Smooth muscle cell (in vitro differentiated cells): ENCODE measurements around the gene VCAN. TPM values are rescaled to one million over a fixed set of nuclear protein-coding genes. Genes with fewer than 3 reads are reported as not detected.
A peak's percentile ranks its signal among the peaks of the same experiment; 100 is the strongest.

Experiments
- DNase-seq: peaks from one replicate; lab custom pipeline; 2025; ENCODE audit not compliant: unreplicated experiment; lab: John Stamatoyannopoulos, UW
- H2AFZ ChIP-seq: fragments of 200-600 bp; sonication (generic); 2 replicates; pipeline ENCODE4 v1.6.0; 2016; ENCODE audit warnings: antibody characterized with exemption, low read depth, mild to moderate bottlenecking
- H3F3A ChIP-seq: fragments of 200-600 bp; sonication (generic); 2 replicates; pipeline ENCODE4 v1.6.0; 2017; ENCODE audit warnings: antibody characterized with exemption, low read depth
- H3K27ac ChIP-seq: fragments of 200-600 bp; sonication (generic); 2 replicates; pipeline ENCODE4 v1.5.1; 2016; ENCODE audit warnings: low read depth, mild to moderate bottlenecking
- H3K27me3 ChIP-seq: fragments of 200-600 bp; sonication (generic); 2 replicates; pipeline ENCODE4 v1.6.1; 2016; ENCODE audit warnings: low read depth, mild to moderate bottlenecking
- H3K36me3 ChIP-seq: fragments of 200-600 bp; sonication (generic); 2 replicates; pipeline ENCODE4 v1.5.1; 2016; ENCODE audit warnings: low read depth
- H3K4me1 ChIP-seq: fragments of 200-600 bp; sonication (generic); 2 replicates; pipeline ENCODE4 v1.5.1; 2016; ENCODE audit warnings: low read depth
- H3K4me2 ChIP-seq: fragments of 200-600 bp; sonication (generic); 2 replicates; pipeline ENCODE4 v1.6.0; 2016; ENCODE audit warnings: mild to moderate bottlenecking
- H3K4me3 ChIP-seq: fragments of 200-600 bp; sonication (generic); 2 replicates; pipeline ENCODE4 v1.5.1; 2016; ENCODE audit warnings: mild to moderate bottlenecking
- H3K79me2 ChIP-seq: fragments of 200-600 bp; sonication (generic); 2 replicates; pipeline ENCODE4 v1.6.0; 2016; ENCODE audit warnings: low read depth, mild to moderate bottlenecking
- H3K9ac ChIP-seq: fragments of 200-600 bp; sonication (generic); 2 replicates; pipeline ENCODE4 v1.6.0; 2016; ENCODE audit warnings: low read depth
- H3K9me3 ChIP-seq: fragments of 200-600 bp; sonication (generic); replicated peaks from 2 replicates; pipeline ENCODE4 v1.5.1; 2016; ENCODE audit warnings: low read depth
- H4K20me1 ChIP-seq: fragments of 200-600 bp; sonication (generic); 2 replicates; pipeline ENCODE4 v1.6.0; 2016; ENCODE audit warnings: low read depth
- CTCF ChIP-seq: fragments of 200-600 bp; sonication (generic); IDR thresholded peaks from 2 replicates; pipeline ENCODE4 v1.5.1; 2017; ENCODE audit warnings: borderline replicate concordance, mild to moderate bottlenecking, antibody characterized with exemption; ENCODE audit not compliant: insufficient read depth, poor library complexity, severe bottlenecking
- WGBS: methylation state at CpG from one replicate; pipeline ENCODE4 v1.1.7; 2016; ENCODE audit warnings: low lambda C conversion rate; 5-methylcytosine and 5-hydroxymethylcytosine counted together
- polyA plus RNA-seq: library from polyadenylated mRNA; unstranded; fragments of >200 nt; fragmentation: Nextera tagmentation; extraction: Ambion mirVana; gene quantifications from 2 replicates; pipeline ENCODE4 v1.2.1, GENCODE V29; 2016
- total RNA-seq: library from RNA; depleted of rRNA; stranded (reverse); fragments of >200 nt; gene quantifications from 2 replicates; pipeline ENCODE4 v1.2.3, GENCODE V29; 2014

Gene VCAN
- total and polyA plus RNA-seq, 2 experiments from 2014 or later: 702 to 2,724 TPM

GRCh38 chr5:83450183-83450966 is 21.2 kb upstream of the VCAN start:
- peaks cover 7% of the 10 kb centered on the region for H3K79me2 ChIP-seq
- no peaks in the 10 kb centered on the region for H4K20me1 ChIP-seq
- no peak overlapping the region for H3K4me3 ChIP-seq
- H3K4me2 ChIP-seq: no peak overlapping the region
- no peak for DNase-seq
- H3F3A ChIP-seq: peaks cover 12% of the 10 kb centered on the region
- no peak for TF ChIP-seq CTCF
- H3K9ac ChIP-seq: no peak overlapping the region
- WGBS: 54% methylated on average over 4 of the region's 4 CpGs
- H3K27ac ChIP-seq: no peak overlapping the region
- H3K4me1 ChIP-seq: peaks cover 13% of the 10 kb centered on the region
- no peaks in the 10 kb centered on the region for H3K27me3 ChIP-seq
- peaks cover 11% of the 10 kb centered on the region for H3K36me3 ChIP-seq
- H3K9me3 ChIP-seq: peaks cover 8% of the 10 kb centered on the region
- H2AFZ ChIP-seq: no peak overlapping the region

GRCh38 chr5:83450967-83451248 is 20.6 kb upstream of the VCAN start:
- no peak for TF ChIP-seq CTCF

DNA sequence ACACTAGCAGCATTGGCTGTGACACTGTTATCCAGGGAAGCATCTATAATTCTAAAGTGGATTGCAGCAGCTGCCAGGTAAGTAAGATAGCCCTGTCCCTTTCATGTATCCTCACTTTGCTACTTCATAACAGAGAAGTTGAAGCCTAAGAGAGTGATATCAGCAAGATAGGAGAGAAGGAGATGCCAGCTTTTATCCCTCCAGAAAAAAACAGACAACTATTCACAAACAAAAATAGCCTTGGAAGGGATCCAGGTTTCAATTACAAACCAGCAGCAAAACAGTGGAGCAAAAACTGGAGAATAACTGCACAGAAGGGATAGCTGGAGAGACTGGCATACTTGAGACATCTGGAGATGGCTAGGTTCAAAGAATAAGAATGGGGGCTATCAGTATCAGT is 19.6 kb upstream of the VCAN start:
- Histone ChIP-seq H3K79me2 (peaks cover 7% of the 10 kb centered on the region), H3K36me3 (peaks cover 11% of the 10 kb centered on the region), H3F3A (peaks cover 3% of the 10 kb centered on the region), H3K4me2 (peak overlapping the region; percentile 4), H3K9ac (no peak overlapping the region), H2AFZ (no peak overlapping the region), H3K9me3 (peaks cover 8% of the 10 kb centered on the region), H3K27ac (no peak overlapping the region), H3K4me3 (no peak overlapping the region), H4K20me1 (no peaks in the 10 kb centered on the region), H3K27me3 (no peaks in the 10 kb centered on the region), H3K4me1 (peaks cover 8% of the 10 kb centered on the region)
- no peak for DNase-seq
- TF ChIP-seq CTCF: no peak

More at GRCh38 chr5:83450967-83451248, 20.6 kb upstream of the VCAN start:
- Histone ChIP-seq H3K27ac (no peak overlapping the region), H3K9ac (no peak overlapping the region), H3K36me3 (peaks cover 11% of the 10 kb centered on the region), H3K4me2 (no peak overlapping the region), H3K27me3 (no peaks in the 10 kb centered on the region), H3K4me1 (peaks cover 9% of the 10 kb centered on the region), H2AFZ (no peak overlapping the region), H3K9me3 (peaks cover 8% of the 10 kb centered on the region), H3K4me3 (no peak overlapping the region), H4K20me1 (no peaks in the 10 kb centered on the region), H3K79me2 (peaks cover 7% of the 10 kb centered on the region), H3F3A (peaks cover 12% of the 10 kb centered on the region)
- no peak for DNase-seq

DNA sequence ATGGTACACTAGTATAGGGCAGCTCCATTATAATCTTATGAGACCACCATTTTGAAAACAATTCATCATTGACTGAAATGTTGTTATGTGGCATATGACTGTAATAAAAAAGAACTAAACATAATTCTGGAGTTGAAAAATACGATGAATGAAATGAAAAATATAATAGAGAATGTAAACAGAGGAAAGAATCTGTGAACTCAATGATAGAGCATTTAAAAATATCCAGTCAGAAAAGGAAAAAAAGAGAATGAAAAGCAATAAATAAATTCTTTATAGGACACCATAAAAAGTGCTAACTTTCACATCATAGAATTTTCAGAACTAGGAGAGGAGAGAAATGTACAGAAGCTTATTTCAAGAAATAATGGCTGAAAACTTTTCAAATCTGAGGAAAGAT is 17.6 kb upstream of the VCAN start:
- Histone ChIP-seq H3K4me1 (peaks cover 4% of the 10 kb centered on the region), H3K4me3 (no peak overlapping the region), H3K9ac (no peak overlapping the region), H3F3A (no peaks in the 10 kb centered on the region), H3K36me3 (peaks cover 11% of the 10 kb centered on the region), H2AFZ (no peak overlapping the region), H3K27ac (no peak overlapping the region), H3K9me3 (peaks cover 8% of the 10 kb centered on the region), H4K20me1 (no peaks in the 10 kb centered on the region), H3K79me2 (peaks cover 4% of the 10 kb centered on the region), H3K4me2 (no peak overlapping the region), H3K27me3 (no peaks in the 10 kb centered on the region)
- WGBS: 87% methylated on average over 1 of the region's 1 CpG
- no peak for TF ChIP-seq CTCF
- no peak for DNase-seq
